ENCODE data around the gene SBF2. TPM values are rescaled to one million over a fixed set of nuclear protein-coding genes. Genes with fewer than 3 reads are reported as not detected.
A peak's percentile ranks its signal among the peaks of the same experiment; 100 is the strongest.

The SBF2 gene
- total and polyA plus RNA-seq, 2 donors (not counting 3 experiments of a cell fraction or from before 2014, with no cell fraction given), result 15.4 to 42.4 TPM

DNA sequence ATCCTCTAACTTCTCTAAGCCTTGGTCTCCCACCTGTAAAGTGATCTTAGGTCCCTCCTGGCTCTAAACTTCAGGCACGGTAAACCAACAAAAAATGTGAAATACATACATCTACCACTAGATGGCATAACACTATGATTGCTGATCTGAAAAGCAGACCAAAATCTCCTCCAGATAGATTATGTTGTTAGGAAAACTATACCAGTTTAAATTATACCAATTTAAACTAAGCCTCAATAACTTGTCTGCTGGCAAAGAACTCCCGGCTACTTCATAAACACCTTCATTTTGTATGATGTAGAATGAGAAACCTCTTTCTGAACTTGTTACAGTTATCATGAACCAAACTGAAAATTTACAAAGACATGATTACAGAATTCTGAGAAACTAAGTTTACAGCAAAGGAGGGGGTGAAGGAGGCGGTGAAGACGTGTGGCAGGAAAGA lies 85.9 kb downstream of the SBF2 start:
- peak; percentile 73 for DNase-seq (ENCODE audit: low read depth, low spot score)
- Histone ChIP-seq H3K36me3 (ENCODE audit: control insufficient read depth in 2 of 2, extremely low read depth in 1 of 2, insufficient read depth in 2 of 2, low read length in 2 of 2) (no peaks in the 10 kb centered on the region), H3K4me3 (replicated peaks in 1 of 3; ENCODE audit: insufficient read depth in 1 of 3, low read depth in 1 of 3, low read length in 3 of 3) (no peak overlapping the region), H3K27ac (ENCODE audit: insufficient read depth, low read depth, low read length) (no peak overlapping the region), H2AFZ (ENCODE audit: low read depth, low read length) (no peak overlapping the region), H3K9ac (replicated peaks; ENCODE audit: extremely low read depth, insufficient read depth, low read length) (no peak overlapping the region), H3K9me1 (replicated peaks; ENCODE audit: control insufficient read depth, extremely low read depth, insufficient read depth, low read length) (no peaks in the 10 kb centered on the region), H3K9me3 (replicated peaks; ENCODE audit: control insufficient read depth, insufficient read depth, low read length) (no peaks in the 10 kb centered on the region), H3K4me1 (ENCODE audit: control insufficient read depth, extremely low read depth, insufficient read depth, low read length) (no peaks in the 10 kb centered on the region), H3K27me3 (ENCODE audit: control insufficient read depth in 2 of 2, insufficient read depth in 2 of 2, low read length in 2 of 2) (no peaks in the 10 kb centered on the region), H3K79me2 (ENCODE audit: control insufficient read depth, insufficient read depth, low read length) (peaks cover 33% of the 10 kb centered on the region), H4K20me1 (replicated peaks; ENCODE audit: control insufficient read depth, extremely low read depth, insufficient read depth, low read length) (no peaks in the 10 kb centered on the region), H3K4me2 (ENCODE audit: insufficient read depth, low read length) (no peak overlapping the region)
- POLR2A ChIA-PET, result no interaction called here
- peak; percentile 66 for FAIRE-seq
- CTCF ChIA-PET, result interaction anchor here (1.0 to 5.0 kb wide), 9 partner anchors 9 to 449 kb away, joined by 3 to 46 read pairs (median 4); partner anchors contain the start of gene ADM
- dilution Hi-C loops (cut with MboI; ENCODE audit: extremely low pct_ligation_motif_present, low sequenced_read_pairs) (no loop called here), intact Hi-C loops (cut with micrococcal nuclease) (loop anchor here (1.0 to 10.0 kb wide), 6 partner anchors 99 to 529 kb away; no protein-coding TSS in a partner anchor)
- TF ChIP-seq POLR2A (IDR thresholded peaks at IDR 0.05; ENCODE audit: low read depth, low read length) (no peak), MAX (IDR thresholded peaks at IDR 0.05; ENCODE audit: insufficient read depth, insufficient read length) (no peak), POLR2AphosphoS5 (IDR thresholded peaks at IDR 0.05; ENCODE audit: insufficient read depth, low read depth, low read length) (no peak)
- TF ChIP-seq, protein P1, sequence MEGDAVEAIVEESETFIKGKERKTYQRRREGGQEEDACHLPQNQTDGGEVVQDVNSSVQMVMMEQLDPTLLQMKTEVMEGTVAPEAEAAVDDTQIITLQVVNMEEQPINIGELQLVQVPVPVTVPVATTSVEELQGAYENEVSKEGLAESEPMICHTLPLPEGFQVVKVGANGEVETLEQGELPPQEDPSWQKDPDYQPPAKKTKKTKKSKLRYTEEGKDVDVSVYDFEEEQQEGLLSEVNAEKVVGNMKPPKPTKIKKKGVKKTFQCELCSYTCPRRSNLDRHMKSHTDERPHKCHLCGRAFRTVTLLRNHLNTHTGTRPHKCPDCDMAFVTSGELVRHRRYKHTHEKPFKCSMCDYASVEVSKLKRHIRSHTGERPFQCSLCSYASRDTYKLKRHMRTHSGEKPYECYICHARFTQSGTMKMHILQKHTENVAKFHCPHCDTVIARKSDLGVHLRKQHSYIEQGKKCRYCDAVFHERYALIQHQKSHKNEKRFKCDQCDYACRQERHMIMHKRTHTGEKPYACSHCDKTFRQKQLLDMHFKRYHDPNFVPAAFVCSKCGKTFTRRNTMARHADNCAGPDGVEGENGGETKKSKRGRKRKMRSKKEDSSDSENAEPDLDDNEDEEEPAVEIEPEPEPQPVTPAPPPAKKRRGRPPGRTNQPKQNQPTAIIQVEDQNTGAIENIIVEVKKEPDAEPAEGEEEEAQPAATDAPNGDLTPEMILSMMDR (IDR thresholded peaks at IDR 0.05; ENCODE audit: extremely low read depth in 1 of 2, insufficient read depth in 1 of 2, low read depth in 1 of 2, low read length in 2 of 2), result peak; percentile 39 to 41
- no TSS peak for BruUV-seq (replicated peaks)

- POLR2A ChIA-PET, result no interaction called here
- Histone ChIP-seq H3K4me3 (replicated peaks in 1 of 3; ENCODE audit: insufficient read depth in 1 of 3, low read depth in 1 of 3, low read length in 3 of 3) (no peak overlapping the region), H3K9me1 (replicated peaks; ENCODE audit: control insufficient read depth, extremely low read depth, insufficient read depth, low read length) (no peaks in the 10 kb centered on the region), H3K79me2 (ENCODE audit: control insufficient read depth, insufficient read depth, low read length) (peaks cover 36% of the 10 kb centered on the region), H2AFZ (ENCODE audit: low read depth, low read length) (no peak overlapping the region), H4K20me1 (replicated peaks; ENCODE audit: control insufficient read depth, extremely low read depth, insufficient read depth, low read length) (no peaks in the 10 kb centered on the region), H3K4me2 (ENCODE audit: insufficient read depth, low read length) (no peak overlapping the region), H3K27ac (ENCODE audit: insufficient read depth, low read depth, low read length) (no peak overlapping the region), H3K9ac (replicated peaks; ENCODE audit: extremely low read depth, insufficient read depth, low read length) (no peak overlapping the region), H3K4me1 (ENCODE audit: control insufficient read depth, extremely low read depth, insufficient read depth, low read length) (no peaks in the 10 kb centered on the region), H3K36me3 (ENCODE audit: control insufficient read depth in 2 of 2, extremely low read depth in 1 of 2, insufficient read depth in 2 of 2, low read length in 2 of 2) (no peaks in the 10 kb centered on the region), H3K27me3 (ENCODE audit: control insufficient read depth in 2 of 2, insufficient read depth in 2 of 2, low read length in 2 of 2) (no peaks in the 10 kb centered on the region), H3K9me3 (replicated peaks; ENCODE audit: control insufficient read depth, insufficient read depth, low read length) (no peaks in the 10 kb centered on the region)
- dilution Hi-C loops (cut with MboI; ENCODE audit: extremely low pct_ligation_motif_present, low sequenced_read_pairs) (no loop called here), intact Hi-C loops (cut with micrococcal nuclease) (loop anchor here (5.0 to 10.0 kb wide), 2 partner anchors 341 to 531 kb away; no protein-coding TSS in a partner anchor)
- FAIRE-seq (no peak), DNase-seq (ENCODE audit: low read depth, low spot score) (no peak)
- CTCF ChIA-PET, result interaction anchor here (5.0 kb wide), 1 partner anchor 98 kb away, joined by 46 read pairs; the partner anchor contains the start of gene ADM
- BruUV-seq (replicated peaks), result no TSS peak
- TF ChIP-seq JUN (IDR thresholded peaks at IDR 0.05; ENCODE audit: borderline replicate concordance, insufficient read depth, insufficient read length, low read depth), result no peak
- TF ChIP-seq POLR2AphosphoS5 (IDR thresholded peaks at IDR 0.05; ENCODE audit: insufficient read depth, low read depth, low read length), result no peak
Measured at GRCh38 chr11:10205928-10206327, 88.1 kb downstream of the SBF2 start.
